Activated CD8-positive, alpha-beta memory T cell treated with anti-CD3 and anti-CD28 coated beads for 24 hours (primary cell): ENCODE measurements around the gene NRP1.
A peak's percentile ranks its signal among the peaks of the same experiment; 100 is the strongest.

Source experiments
- DNase-seq: peaks from one replicate; pipeline ENCODE4 v3.0.0-alpha.2; 2020

NRP1 gene

GRCh38 chr10:33141251-33141650, 193.2 kb downstream of the NRP1 start:
- no peak for DNase-seq

DNA sequence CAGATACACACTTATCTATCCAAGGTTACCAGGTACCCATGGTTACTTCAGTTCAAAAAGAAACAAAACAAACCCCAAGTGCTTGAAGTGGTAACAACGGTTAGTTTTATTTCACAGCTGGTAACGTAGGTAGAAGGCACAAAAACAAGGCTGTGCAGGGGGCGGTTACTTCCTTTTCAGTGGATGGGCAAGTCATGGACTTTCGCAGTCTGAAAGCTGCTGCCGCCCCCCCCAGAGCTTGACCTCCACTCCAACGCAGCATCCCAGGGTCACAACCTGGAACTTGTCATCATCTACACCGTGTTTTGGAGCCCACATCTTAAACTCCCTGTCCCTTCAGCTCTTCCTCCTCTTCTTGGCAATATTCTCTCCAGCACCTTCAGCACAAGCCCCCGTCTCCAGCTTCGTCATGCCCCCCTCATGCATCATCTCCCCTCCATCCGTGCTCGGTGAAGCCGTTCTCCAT, 195.3 kb downstream of the NRP1 start:
- peak; percentile 78 for DNase-seq

GRCh38 chr10:33138686-33139085, 195.8 kb downstream of the NRP1 start:
- DNase-seq, result peak; percentile 55

GRCh38 chr10:33137356-33138005, 197.0 kb downstream of the NRP1 start:
- DNase-seq, result peak; percentile 58

DNA sequence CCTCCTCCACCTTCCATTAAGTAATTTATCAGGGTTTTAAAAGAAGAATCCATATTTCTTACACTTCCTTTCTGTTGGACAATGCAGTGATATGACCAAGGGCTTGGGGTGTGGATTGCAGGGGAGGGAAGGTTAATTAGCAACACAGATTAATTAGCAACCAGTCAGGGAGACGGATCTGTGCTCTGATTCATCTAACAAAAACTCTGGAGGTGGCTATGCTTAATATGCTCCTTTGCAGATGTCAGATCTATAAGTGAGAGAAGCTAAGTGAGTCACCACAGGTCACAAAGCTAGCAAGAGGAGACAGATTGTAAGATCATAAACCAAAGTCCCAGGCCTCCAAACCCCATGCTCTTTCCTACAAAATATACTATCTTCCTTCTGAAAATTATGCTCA, 197.7 kb downstream of the NRP1 start:
- no peak for DNase-seq

- no peak for DNase-seq
These were observed 198.2 kb downstream of the NRP1 start for GRCh38 chr10:33136271-33136670.

DNA sequence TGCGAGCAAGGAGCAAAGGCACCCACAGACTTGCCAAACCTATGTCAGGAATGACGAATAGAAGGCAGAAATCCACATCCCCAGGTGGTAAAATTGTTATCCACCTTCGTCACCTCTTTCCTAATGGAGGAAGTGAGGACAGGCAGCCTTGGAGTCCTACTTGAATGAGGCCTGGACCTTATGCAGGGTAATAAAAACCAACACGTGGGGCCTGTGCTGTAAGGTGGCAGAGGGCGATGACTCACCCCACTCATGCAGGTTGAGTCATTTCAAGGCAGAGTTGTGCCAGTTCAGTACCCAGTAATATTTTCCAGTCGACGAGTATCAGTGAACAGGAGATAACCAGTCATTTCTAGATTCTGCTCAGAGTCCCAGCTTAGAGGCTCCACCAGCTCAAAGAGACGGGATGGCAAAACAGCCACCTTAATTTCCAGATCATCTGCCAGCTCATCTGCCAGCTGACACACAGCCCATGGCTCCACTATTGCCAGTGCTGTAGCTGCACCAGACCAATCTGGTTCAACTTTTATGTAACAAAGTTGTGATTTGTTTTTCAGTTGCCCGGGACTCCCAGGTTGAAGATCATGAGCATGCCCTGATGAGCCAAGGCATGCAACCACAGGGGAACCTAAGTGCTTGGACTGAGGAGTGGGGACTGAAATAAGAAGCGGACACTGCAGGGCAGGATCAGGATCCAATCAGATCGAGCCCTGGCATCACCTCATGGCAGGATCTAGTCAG, 200.3 kb downstream of the NRP1 start:
- peak; percentile 82 for DNase-seq

DNA sequence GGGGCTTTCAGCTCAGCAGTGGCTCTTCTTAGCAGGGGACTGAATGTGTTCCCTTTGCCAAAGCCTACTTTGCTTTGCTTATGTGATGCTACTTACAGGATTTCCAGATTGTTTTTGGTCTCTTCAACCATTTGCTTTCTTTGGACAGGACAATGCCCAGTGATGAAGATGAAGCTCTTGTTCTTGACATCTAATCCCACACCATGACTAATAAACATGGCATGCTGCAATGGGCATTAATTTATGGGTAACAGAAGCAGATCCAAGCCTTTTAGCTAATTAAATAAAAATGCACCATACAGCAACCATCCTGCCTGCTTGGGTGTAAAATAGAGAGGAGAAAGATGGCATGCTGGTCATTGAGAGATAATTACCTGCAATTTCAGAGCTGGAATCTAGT, 200.9 kb downstream of the NRP1 start:
- DNase-seq, result no peak

DNA sequence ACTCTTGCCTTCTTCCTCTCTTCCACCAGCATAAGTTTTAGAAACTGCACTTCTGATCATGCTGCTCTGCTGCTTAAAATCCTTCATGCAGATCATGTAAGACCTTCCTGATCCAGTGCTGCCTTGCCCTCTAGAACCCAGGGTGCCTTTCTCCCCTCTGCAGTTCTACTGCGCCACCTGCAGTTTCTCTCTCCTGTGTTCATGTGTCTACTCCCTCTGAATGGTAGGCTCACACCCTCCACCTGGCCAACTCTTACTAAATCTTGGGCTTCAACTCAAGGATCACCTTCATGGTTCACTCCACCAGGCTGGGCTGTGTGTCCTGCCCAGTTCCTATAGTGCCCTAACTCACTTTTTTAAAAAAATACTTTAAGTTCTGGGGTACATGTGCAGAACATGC, 201.8 kb downstream of the NRP1 start:
- DNase-seq, result peak; percentile 62

DNA sequence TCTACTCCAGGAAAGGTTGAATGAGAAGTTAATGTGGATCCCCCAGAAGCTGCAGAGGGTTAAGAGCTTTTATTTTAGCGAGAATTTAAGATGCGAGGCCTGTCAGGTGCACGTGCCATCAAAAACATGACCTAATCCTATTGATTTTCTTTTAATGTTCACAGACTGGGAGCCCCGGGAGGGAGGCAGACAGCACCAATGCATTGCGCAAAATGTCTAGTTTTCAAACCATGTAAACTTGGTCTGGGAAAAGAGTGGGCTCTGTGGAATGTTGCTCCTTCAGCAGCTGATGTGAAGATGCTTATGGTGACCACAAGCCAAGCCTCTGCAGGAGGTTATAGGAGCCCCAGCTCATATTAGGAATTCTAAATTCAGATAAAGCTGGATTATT, 204.5 kb downstream of the NRP1 start:
- peak; percentile 49 for DNase-seq

- DNase-seq, result peak; percentile 51
These were observed 205.1 kb downstream of the NRP1 start for GRCh38 chr10:33129141-33129995.

- DNase-seq, result peak; percentile 42
These were observed 206.8 kb downstream of the NRP1 start for GRCh38 chr10:33127622-33128021.
